Ishikawa (cell line): ENCODE results near the gene INCA1.
A peak's percentile ranks its signal among the peaks of the same experiment; 100 is the strongest.

Experiments
- CREB1 ChIP-seq: IDR thresholded peaks from 2 replicates; pipeline ENCODE4 v1.6.1; 2012; ENCODE audit warnings: low read depth
- EP300 ChIP-seq: IDR thresholded peaks from 2 replicates; pipeline ENCODE4 v1.6.1; 2012; ENCODE audit warnings: borderline replicate concordance
- FOXM1 ChIP-seq: IDR thresholded peaks from 2 replicates; pipeline ENCODE4 v1.6.1; 2012; ENCODE audit warnings: low read depth, borderline replicate concordance
- RAD21 ChIP-seq: IDR thresholded peaks from 2 replicates; pipeline ENCODE4 v1.6.1; 2012; ENCODE audit warnings: low read depth
- TEAD4 ChIP-seq: IDR thresholded peaks from 2 replicates; pipeline ENCODE4 v1.6.1; 2012
- USF1 ChIP-seq: IDR thresholded peaks from 2 replicates; pipeline ENCODE4 v1.6.1; 2012
- YY1 ChIP-seq: IDR thresholded peaks from 2 replicates; pipeline ENCODE4 v1.6.1; 2012; ENCODE audit warnings: low read depth
- ZBTB7A ChIP-seq: IDR thresholded peaks from 2 replicates; pipeline ENCODE4 v1.6.1; 2012; ENCODE audit warnings: low read depth

- TF ChIP-seq YY1 (no peak), EP300 (peak; percentile 24; the same call in 1 of the 2 replicates), RAD21 (no peak), ZBTB7A (peak; percentile 66; the same call in 1 of the 2 replicates), USF1 (peak; percentile 34; the same call in 1 of the 2 replicates), CREB1 (no peak), FOXM1 (peak; percentile 50; the same call in 1 of the 2 replicates), TEAD4 (peak; percentile 87)
These were observed 30.3 kb downstream of the INCA1 start for GRCh38 chr17:4966844-4967538.
